Naive thymus-derived CD4-positive, alpha-beta T cell (primary cell): ENCODE data around the gene TBC1D3G. TPM values are rescaled to one million over a fixed set of nuclear protein-coding genes. Genes with fewer than 3 reads are reported as not detected.
"Not testable (repeated sequence)": the region's sequence is repeated elsewhere in the genome, so short reads cannot be mapped to it uniquely, and the experiment has no call there.

Source experiments
- ATAC-seq: fragments of 150-1000 bp; cut with Tn5 transposase; 2 replicates; pipeline ENCODE4 v1.10.0; 2021; ENCODE audit warnings: mild to moderate bottlenecking, moderate library complexity
- CTCF ChIA-PET: fragments of 350-600 bp; sonication (Branson Sonifier 250); formaldehyde crosslinking; loops from one replicate; lab custom pipeline; 2021; ENCODE audit warnings: antibody characterized with exemption; lab: Charles Lee
- POLR2A ChIA-PET: fragments of 350-600 bp; sonication (Branson Sonifier 250); formaldehyde crosslinking; loops from one replicate; lab custom pipeline; 2021; ENCODE audit warnings: antibody characterized with exemption, inconsistent platforms; lab: Charles Lee
- DNase-seq, 9 donors: peaks; one replicate each; pipeline versions ENCODE4 v3.0.0 to v3.0.0-alpha.2; 2020 to 2022; ENCODE audit warnings: mixed read lengths in 1 of 9
- H3K27ac ChIP-seq: one replicate; pipeline ENCODE4 v1.7.0; 2013; ENCODE audit warnings: mild to moderate bottlenecking, low read depth, low read length, moderate library complexity
- H3K27me3 ChIP-seq, 2 donors: one replicate each; pipeline ENCODE4 v1.7.0; 2013; ENCODE audit warnings: low read length in 2 of 2, mild to moderate bottlenecking in 2 of 2, moderate library complexity in 2 of 2; ENCODE audit not compliant: control insufficient read depth in 2 of 2, insufficient read depth in 2 of 2
- H3K36me3 ChIP-seq, 3 experiments: 1 replicate in 2 of 3; 2 replicates in 1 of 3; pipeline ENCODE4 v1.7.0; 2013; ENCODE audit warnings: low read length in 3 of 3, mild to moderate bottlenecking in 3 of 3, moderate library complexity in 1 of 3; ENCODE audit not compliant: insufficient read depth in 3 of 3, control insufficient read depth in 2 of 3
- H3K4me1 ChIP-seq, 2 donors: one replicate each; pipeline ENCODE4 v1.7.0; 2013; ENCODE audit warnings: low read length in 2 of 2, mild to moderate bottlenecking in 2 of 2, moderate library complexity in 1 of 2; ENCODE audit not compliant: control insufficient read depth in 2 of 2, insufficient read depth in 2 of 2
- H3K4me3 ChIP-seq: 2 replicates; pipeline ENCODE4 v1.7.0; 2013; ENCODE audit warnings: mild to moderate bottlenecking, low read length
- H3K9me3 ChIP-seq, 3 experiments: 1 replicate in 2 of 3; 2 replicates in 1 of 3; pipeline ENCODE4 v1.7.0; 2013; ENCODE audit warnings: low read length in 3 of 3; ENCODE audit not compliant: control insufficient read depth in 2 of 3
- H3K27ac Mint-ChIP-seq, 9 donors: one replicate each; pipeline ENCODE4 v1.8.0; 2020 to 2022; ENCODE audit warnings: mixed read lengths in 9 of 9, mild to moderate bottlenecking in 8 of 9, moderate library complexity in 5 of 9, inconsistent platforms in 2 of 9
- H3K27me3 Mint-ChIP-seq, 5 donors: one replicate each; pipeline ENCODE4 v1.8.0; 2021 to 2022; ENCODE audit warnings: mixed read lengths in 5 of 5, mild to moderate bottlenecking in 1 of 5
- H3K36me3 Mint-ChIP-seq, 5 donors: one replicate each; pipeline ENCODE4 v1.8.0; 2020 to 2022; ENCODE audit warnings: mixed read lengths in 5 of 5, mild to moderate bottlenecking in 3 of 5, inconsistent platforms in 1 of 5
- H3K4me1 Mint-ChIP-seq, 7 donors: one replicate each; pipeline ENCODE4 v1.8.0; 2020 to 2022; ENCODE audit warnings: mixed read lengths in 7 of 7, mild to moderate bottlenecking in 3 of 7, inconsistent platforms in 1 of 7
- H3K4me3 Mint-ChIP-seq, 10 donors: one replicate each; pipeline ENCODE4 v1.8.0; 2020 to 2022; ENCODE audit warnings: mild to moderate bottlenecking in 10 of 10, mixed read lengths in 10 of 10, moderate library complexity in 6 of 10, inconsistent platforms in 2 of 10
- H3K9me3 Mint-ChIP-seq, 11 donors: one replicate each; pipeline ENCODE4 v1.8.0; 2020 to 2022; ENCODE audit warnings: mixed read lengths in 11 of 11, mild to moderate bottlenecking in 4 of 11, inconsistent platforms in 1 of 11, moderate library complexity in 1 of 11
- intact Hi-C, 2 donors: fragments of 100-400 bp; cut with micrococcal nuclease; formaldehyde crosslinking; loops; one replicate each; pipeline ENCODE4 v1.15.1; 2023
- polyA plus RNA-seq, 2 donors: library from polyadenylated mRNA; unstranded; fragments of 300-500 nt; fragmentation: Illumina TruSeq; gene quantifications; one replicate each; pipeline ENCODE4 v1.2.3, GENCODE V29; 2021
- total RNA-seq, 6 experiments: library from RNA in 5 of 6; stranded (reverse) in 5 of 6; gene quantifications; 1 replicate in 5 of 6; 2 replicates in 1 of 6; pipeline ENCODE4 v1.2.3 and lab custom pipeline; 2021 to 2026

The TBC1D3G gene
- total and polyA plus RNA-seq, 7 experiments from 2014 or later, result not detected

GRCh38 chr17:36375938-36376337 lies 52.3 kb downstream of the TBC1D3G start:
- H3K36me3 ChIP-seq, intact Hi-C loops, H3K27me3 ChIP-seq, H3K4me1 Mint-ChIP-seq, H3K27me3 Mint-ChIP-seq, H3K4me3 ChIP-seq, H3K4me3 Mint-ChIP-seq, ATAC-seq, POLR2A ChIA-PET, DNase-seq, CTCF ChIA-PET, H3K36me3 Mint-ChIP-seq, H3K9me3 Mint-ChIP-seq, H3K9me3 ChIP-seq, H3K27ac ChIP-seq, H3K4me1 ChIP-seq, H3K27ac Mint-ChIP-seq: not testable (repeated sequence)

Other genes starting within 250 kb of the TBC1D3G start
- gene CCL3, start 233.7 kb upstream of the TBC1D3G start, total RNA-seq, result 10 to 100 TPM in 3 of 5 experiments, 1 to 10 TPM in 2; 1.6 to 72.5 (median 44.0) TPM
- not detected for gene CCL3, start 233.7 kb upstream of the TBC1D3G start, polyA plus RNA-seq
- 10 to 100 TPM in 3 of 5 experiments, 1 to 10 TPM in 2; 1.6 to 35.6 (median 12.8) TPM for gene CCL4, start 220.1 kb upstream of the TBC1D3G start, total RNA-seq
- under 1 TPM; 0.74 to 0.96 TPM for gene CCL4, start 220.1 kb upstream of the TBC1D3G start, polyA plus RNA-seq
- gene TBC1D3B, start 147.2 kb upstream of the TBC1D3G start, total RNA-seq, result 10 to 100 TPM in 2 of 5 experiments, 1 to 10 TPM in 3; 4.0 to 13.3 (median 9.7) TPM
- not detected for gene TBC1D3B, start 147.2 kb upstream of the TBC1D3G start, polyA plus RNA-seq
- 10 to 100 TPM in 2 of 5 experiments, 1 to 10 TPM in 1, under 1 TPM in 1, not detected in 1; 0.70 to 57.5 (median 17.7) TPM for gene CCL3L1, start 127.1 kb upstream of the TBC1D3G start, total RNA-seq
- not detected for gene CCL3L1, start 127.1 kb upstream of the TBC1D3G start, polyA plus RNA-seq
- 10 to 100 TPM in 1 of 5 experiments, 1 to 10 TPM in 2, not detected in 2; 5.3 to 10.0 (median 9.7) TPM for gene CCL4L2, start 112.8 kb upstream of the TBC1D3G start, total RNA-seq
- gene CCL4L2, start 112.8 kb upstream of the TBC1D3G start, polyA plus RNA-seq, result not detected
- gene TBC1D3I, start 59.3 kb upstream of the TBC1D3G start, total RNA-seq, result 1 to 10 TPM in 1 of 5 experiments, under 1 TPM in 4; 0.16 to 1.1 (median 0.59) TPM
- gene TBC1D3I, start 59.3 kb upstream of the TBC1D3G start, polyA plus RNA-seq, result under 1 TPM in 1 of 2 donors, not detected in 1; 0.19 TPM
- gene TBC1D3H, start 64.6 kb downstream of the TBC1D3G start, total RNA-seq, result not detected
- gene TBC1D3H, start 64.6 kb downstream of the TBC1D3G start, polyA plus RNA-seq, result not detected
- 10 to 100 TPM; 38.4 to 59.9 (median 57.4) TPM for gene ZNHIT3, start 162.8 kb downstream of the TBC1D3G start, total RNA-seq
- 100 to 1,000 TPM in 1 of 2 donors, 10 to 100 TPM in 1; 99.1 to 118 TPM for gene ZNHIT3, start 162.8 kb downstream of the TBC1D3G start, polyA plus RNA-seq
- gene MYO19, start 211.0 kb downstream of the TBC1D3G start, total RNA-seq, result 100 to 1,000 TPM in 1 of 5 experiments, 10 to 100 TPM in 4; 65.2 to 114 (median 76.9) TPM
- 1 to 10 TPM; 4.9 to 5.7 TPM for gene MYO19, start 211.0 kb downstream of the TBC1D3G start, polyA plus RNA-seq
- 10 to 100 TPM in 1 of 5 experiments, 1 to 10 TPM in 4; 4.2 to 15.6 (median 5.4) TPM for gene PIGW, start 211.1 kb downstream of the TBC1D3G start, total RNA-seq
- gene PIGW, start 211.1 kb downstream of the TBC1D3G start, polyA plus RNA-seq, result 10 to 100 TPM; 10.9 TPM
- 100 to 1,000 TPM in 4 of 5 experiments, 10 to 100 TPM in 1; 99.7 to 173 (median 145) TPM for gene GGNBP2, start 221.0 kb downstream of the TBC1D3G start, total RNA-seq
- gene GGNBP2, start 221.0 kb downstream of the TBC1D3G start, polyA plus RNA-seq, result 10 to 100 TPM; 60.4 to 65.1 TPM